ENCODE results near the gene TUBB6. TPM values are rescaled to one million over a fixed set of nuclear protein-coding genes. Genes with fewer than 3 reads are reported as not detected.

TUBB6 gene
- total RNA-seq, 4 donors from 2014 or later = 245 to 506 (median 331) TPM

DNA sequence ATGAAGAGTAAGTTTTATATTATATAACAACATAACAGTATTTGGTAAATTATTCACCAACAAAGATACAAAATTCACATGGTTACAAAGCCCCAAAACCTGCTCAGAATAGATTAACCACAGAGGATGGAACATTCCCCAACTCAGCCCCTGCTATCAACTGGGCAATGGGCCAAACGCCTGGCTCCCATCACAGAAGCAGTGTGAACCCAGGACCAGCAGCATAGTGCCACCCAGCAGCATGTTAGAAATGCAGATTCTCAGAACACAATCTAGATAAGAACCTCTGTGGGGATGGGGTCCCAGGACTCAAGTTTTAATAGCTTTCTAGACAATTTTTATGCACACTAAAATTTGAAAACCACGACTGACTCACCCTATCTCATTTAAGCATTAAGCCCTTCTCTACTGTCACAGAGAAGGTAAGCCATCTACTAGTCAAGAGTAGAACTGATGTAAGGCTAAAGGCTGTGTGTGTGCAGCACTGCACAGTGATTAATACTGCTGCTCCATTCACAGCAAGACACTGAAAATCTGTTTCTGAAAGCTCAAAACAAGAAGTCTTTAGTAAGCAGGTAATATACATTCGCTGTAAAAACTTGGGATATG lies 53.8 kb downstream of the TUBB6 start:
- no peaks in the 10 kb centered on the region for H3K27me3 ChIP-seq
- no peak for TF ChIP-seq EP300 (IDR thresholded peaks at IDR 0.05)
- TF ChIP-seq, protein P1, sequence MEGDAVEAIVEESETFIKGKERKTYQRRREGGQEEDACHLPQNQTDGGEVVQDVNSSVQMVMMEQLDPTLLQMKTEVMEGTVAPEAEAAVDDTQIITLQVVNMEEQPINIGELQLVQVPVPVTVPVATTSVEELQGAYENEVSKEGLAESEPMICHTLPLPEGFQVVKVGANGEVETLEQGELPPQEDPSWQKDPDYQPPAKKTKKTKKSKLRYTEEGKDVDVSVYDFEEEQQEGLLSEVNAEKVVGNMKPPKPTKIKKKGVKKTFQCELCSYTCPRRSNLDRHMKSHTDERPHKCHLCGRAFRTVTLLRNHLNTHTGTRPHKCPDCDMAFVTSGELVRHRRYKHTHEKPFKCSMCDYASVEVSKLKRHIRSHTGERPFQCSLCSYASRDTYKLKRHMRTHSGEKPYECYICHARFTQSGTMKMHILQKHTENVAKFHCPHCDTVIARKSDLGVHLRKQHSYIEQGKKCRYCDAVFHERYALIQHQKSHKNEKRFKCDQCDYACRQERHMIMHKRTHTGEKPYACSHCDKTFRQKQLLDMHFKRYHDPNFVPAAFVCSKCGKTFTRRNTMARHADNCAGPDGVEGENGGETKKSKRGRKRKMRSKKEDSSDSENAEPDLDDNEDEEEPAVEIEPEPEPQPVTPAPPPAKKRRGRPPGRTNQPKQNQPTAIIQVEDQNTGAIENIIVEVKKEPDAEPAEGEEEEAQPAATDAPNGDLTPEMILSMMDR (IDR thresholded peaks at IDR 0.05) = no peak
- TF ChIP-seq POLR2A (IDR thresholded peaks at IDR 0.05) = no peak
- H3K36me3 ChIP-seq = peaks cover 4 to 94% (median 7%) of the 10 kb centered on the region in 3 donors
- no peaks in the 10 kb centered on the region for H3K9me3 ChIP-seq
- no peak overlapping the region for H3K27ac ChIP-seq
- H3K4me3 ChIP-seq = no peak overlapping the region
- 75 to 87% methylated on average over 3 of the region's 3 CpGs for WGBS, 2 donors
- H3K4me1 ChIP-seq = peaks cover 0 to 15% (median 2%) of the 10 kb centered on the region in 4 donors
- DNase-seq (ENCODE audit: low spot score in 2 of 2) = no peak

DNA sequence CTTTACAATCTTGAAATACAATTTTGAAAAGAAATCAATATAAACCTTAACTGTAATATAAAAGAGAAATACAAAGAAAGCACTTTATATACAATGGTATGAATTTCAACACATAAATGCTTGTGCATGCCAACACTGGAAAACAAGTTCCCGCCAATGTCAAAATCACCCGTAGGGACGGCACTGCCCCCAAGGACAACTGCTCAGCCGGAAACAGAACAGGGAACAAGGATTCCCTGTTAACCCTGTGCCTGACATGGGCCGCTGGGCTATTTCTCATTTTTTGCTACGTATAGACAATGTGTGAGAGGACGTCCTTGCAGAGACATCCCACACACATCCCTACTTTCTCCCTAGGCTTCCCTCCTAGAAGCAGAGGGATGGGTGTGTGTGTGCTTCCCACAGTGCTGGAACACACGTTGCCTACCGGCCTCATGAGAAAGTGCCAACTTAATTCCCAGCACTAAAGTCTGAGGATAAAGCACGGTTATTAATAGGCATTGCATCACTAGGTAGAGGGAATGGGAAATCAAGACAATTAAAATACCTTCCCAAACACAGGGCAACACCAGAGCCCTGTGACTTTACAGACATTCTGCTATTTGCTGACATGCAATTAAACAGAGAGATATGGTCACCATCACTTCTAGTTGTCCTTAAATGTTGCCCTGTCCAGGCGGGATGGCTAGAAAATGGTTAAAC lies 54.6 kb downstream of the TUBB6 start:
- Histone ChIP-seq H3K4me1 (peaks cover 0 to 15% (median 2%) of the 10 kb centered on the region in 4 donors), H3K27me3 (no peaks in the 10 kb centered on the region), H3K4me3 (no peak overlapping the region), H3K36me3 (peaks cover 4 to 95% (median 7%) of the 10 kb centered on the region in 3 donors), H3K9me3 (no peaks in the 10 kb centered on the region), H3K27ac (no peak overlapping the region)
- TF ChIP-seq, protein P1 (IDR thresholded peaks at IDR 0.05) = no peak
- no peak for TF ChIP-seq POLR2A (IDR thresholded peaks at IDR 0.05)
- no peak for TF ChIP-seq EP300 (IDR thresholded peaks at IDR 0.05)
- no peak for DNase-seq (ENCODE audit: low spot score in 2 of 2)
- 41 to 49% methylated on average over 11 of the region's 11 CpGs for WGBS, 2 donors

- Histone ChIP-seq H3K27ac (no peak overlapping the region), H3K4me1 (peaks cover 0 to 15% (median 2%) of the 10 kb centered on the region in 4 donors), H3K4me3 (no peak overlapping the region), H3K9me3 (no peaks in the 10 kb centered on the region), H3K36me3 (peaks cover 4 to 82% (median 7%) of the 10 kb centered on the region in 3 donors), H3K27me3 (no peaks in the 10 kb centered on the region)
- TF ChIP-seq, protein P1 (IDR thresholded peaks at IDR 0.05) = no peak
- TF ChIP-seq EP300 (IDR thresholded peaks at IDR 0.05) = no peak
- TF ChIP-seq POLR2A (IDR thresholded peaks at IDR 0.05) = no peak
- WGBS, 2 donors = 83 to 89% methylated on average over 8 of the region's 8 CpGs
- DNase-seq (ENCODE audit: low spot score in 2 of 2) = no peak
Observed at GRCh38 chr18:12366379-12366778, 58.3 kb downstream of the TUBB6 start.

DNA sequence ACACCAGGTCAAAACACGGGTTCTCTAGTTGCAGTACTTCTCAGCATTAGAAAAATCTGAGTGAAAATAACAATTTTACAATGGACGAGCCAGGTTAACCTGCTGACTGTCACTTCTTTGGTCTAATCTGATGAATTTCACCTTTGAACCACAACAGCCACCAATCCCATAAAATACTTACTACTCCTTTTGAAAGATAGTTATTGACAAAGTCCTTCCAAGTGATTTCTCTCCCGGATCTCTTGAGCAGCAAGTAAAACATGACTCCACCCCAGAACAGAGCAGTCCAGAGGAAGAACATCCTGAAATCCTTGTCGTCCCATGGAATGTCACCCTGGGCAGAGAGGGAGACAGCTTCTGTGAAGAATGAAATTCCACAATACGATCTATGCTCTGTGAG lies 58.7 kb downstream of the TUBB6 start:
- Histone ChIP-seq H3K27ac (no peak overlapping the region), H3K4me3 (no peak overlapping the region), H3K36me3 (peaks cover 4 to 78% (median 7%) of the 10 kb centered on the region in 3 donors), H3K4me1 (peaks cover 0 to 15% (median 2%) of the 10 kb centered on the region in 4 donors), H3K9me3 (no peaks in the 10 kb centered on the region), H3K27me3 (no peaks in the 10 kb centered on the region)
- TF ChIP-seq, protein P1 (IDR thresholded peaks at IDR 0.05) = no peak
- TF ChIP-seq POLR2A (IDR thresholded peaks at IDR 0.05) = no peak
- no peak for TF ChIP-seq EP300 (IDR thresholded peaks at IDR 0.05)
- no peak for DNase-seq (ENCODE audit: low spot score in 2 of 2)
- 79 to 86% methylated on average over 5 of the region's 5 CpGs for WGBS, 2 donors

DNA sequence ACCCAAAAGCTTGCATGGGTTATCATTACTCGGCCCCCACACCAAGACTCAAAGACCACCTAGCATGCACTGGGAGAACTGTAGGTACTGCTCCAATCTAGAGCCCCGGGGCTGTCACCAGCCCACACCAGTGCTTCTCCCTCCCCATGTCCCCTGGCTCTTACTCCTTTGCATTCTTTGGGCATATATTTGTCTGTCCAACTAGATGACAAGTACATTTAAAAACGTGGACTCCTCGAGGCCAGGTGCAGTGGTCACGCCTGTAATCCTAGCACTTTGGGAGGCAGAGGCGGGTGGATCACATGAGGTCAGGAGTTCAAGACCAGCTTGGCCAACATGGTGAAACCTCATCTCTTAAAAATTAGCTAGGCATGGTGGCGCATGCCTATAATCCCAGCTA lies 61.2 kb downstream of the TUBB6 start:
- Histone ChIP-seq H3K9me3 (no peaks in the 10 kb centered on the region), H3K27me3 (no peaks in the 10 kb centered on the region), H3K27ac (no peak overlapping the region), H3K36me3 (peaks cover 0 to 54% (median 4%) of the 10 kb centered on the region in 3 donors), H3K4me1 (peaks cover 0 to 29% (median 16%) of the 10 kb centered on the region in 4 donors), H3K4me3 (no peak overlapping the region)
- TF ChIP-seq EP300 (IDR thresholded peaks at IDR 0.05) (no peak), POLR2A (IDR thresholded peaks at IDR 0.05) (no peak)
- TF ChIP-seq, protein P1 (IDR thresholded peaks at IDR 0.05) = no peak
- WGBS, 2 donors = 91% methylated on average over 7 of the region's 7 CpGs
- no peak for DNase-seq (ENCODE audit: low spot score in 2 of 2)
